Activated T-cell treated with anti-CD3 and anti-CD28 coated beads for 1 hour (primary cell): Measurements from ENCODE around the gene GLG1.
"Not testable (repeated sequence)": the region's sequence is repeated elsewhere in the genome, so short reads cannot be mapped to it uniquely, and the experiment has no call there.

ENCODE experiments used
- DNase-seq: peaks from one replicate; pipeline ENCODE4 v3.0.0-alpha.2; 2020; ENCODE audit warnings: low read depth

GLG1 gene

DNA sequence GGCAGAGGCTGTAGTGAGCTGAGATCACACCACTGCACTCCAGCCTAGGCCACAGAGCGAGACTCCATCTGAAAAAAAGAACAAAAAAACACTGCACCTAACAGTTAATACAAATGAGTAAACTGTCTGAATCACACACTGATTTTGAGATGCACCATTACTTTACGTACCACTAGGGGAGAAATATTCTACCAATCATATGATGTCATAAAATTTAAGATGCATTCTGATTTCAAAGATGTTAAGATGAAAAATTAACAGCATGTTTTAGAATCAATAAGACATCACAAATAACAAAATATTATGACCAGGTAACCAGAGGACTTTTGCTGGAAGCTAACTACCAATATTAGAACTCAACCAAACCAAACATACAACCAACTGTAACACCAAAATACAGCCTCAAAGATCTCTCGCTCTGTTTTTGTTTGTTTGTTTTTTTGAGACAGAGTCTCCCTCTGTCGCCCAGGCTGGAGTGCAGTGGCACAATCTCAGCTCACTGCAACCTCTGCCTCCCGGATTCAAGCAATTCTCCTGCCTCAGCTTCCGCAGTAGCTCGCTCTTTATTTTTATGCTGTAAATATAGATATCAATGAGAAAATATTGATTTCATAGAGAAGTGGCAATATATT is 31.6 kb downstream of the GLG1 start:
- DNase-seq: no peak

DNA sequence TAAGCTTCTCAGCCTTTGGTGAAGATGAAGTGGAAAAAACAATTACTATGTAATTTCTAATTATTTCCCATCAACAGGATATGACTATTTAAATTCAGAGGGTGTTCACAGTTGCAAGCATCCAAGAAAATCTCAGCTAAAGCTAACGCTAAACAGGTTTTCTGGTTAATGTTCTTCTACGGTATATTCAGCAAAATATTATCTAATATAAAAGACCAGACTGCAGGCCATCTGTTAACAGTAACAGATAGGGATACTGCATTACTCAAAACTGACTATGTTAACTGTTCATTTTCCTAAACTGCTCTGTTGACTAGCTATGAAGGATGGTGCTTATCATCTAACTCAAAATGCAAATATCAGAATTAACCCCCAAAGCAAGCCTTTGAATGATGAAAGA is 32.8 kb downstream of the GLG1 start:
- no peak for DNase-seq

DNA sequence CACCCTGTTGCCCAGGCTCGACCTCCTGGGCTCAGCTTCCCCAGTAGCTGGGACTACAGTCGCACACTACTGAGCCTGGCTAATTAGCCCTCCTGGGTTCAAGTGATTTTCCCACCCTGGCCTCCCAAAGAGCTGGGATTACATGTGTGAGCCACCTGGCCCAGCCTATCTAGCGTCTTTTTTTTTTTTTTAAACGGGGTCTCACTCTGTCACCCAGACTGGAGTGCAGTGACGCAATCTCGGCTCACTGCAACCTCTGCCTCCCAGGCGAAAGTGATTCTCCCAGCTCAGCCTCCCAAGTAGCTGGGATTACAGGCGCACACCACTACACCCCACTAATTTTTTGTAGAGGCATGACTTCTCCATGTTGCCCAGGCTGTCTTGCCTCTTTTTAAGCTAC is 33.3 kb downstream of the GLG1 start:
- DNase-seq: no peak

DNA sequence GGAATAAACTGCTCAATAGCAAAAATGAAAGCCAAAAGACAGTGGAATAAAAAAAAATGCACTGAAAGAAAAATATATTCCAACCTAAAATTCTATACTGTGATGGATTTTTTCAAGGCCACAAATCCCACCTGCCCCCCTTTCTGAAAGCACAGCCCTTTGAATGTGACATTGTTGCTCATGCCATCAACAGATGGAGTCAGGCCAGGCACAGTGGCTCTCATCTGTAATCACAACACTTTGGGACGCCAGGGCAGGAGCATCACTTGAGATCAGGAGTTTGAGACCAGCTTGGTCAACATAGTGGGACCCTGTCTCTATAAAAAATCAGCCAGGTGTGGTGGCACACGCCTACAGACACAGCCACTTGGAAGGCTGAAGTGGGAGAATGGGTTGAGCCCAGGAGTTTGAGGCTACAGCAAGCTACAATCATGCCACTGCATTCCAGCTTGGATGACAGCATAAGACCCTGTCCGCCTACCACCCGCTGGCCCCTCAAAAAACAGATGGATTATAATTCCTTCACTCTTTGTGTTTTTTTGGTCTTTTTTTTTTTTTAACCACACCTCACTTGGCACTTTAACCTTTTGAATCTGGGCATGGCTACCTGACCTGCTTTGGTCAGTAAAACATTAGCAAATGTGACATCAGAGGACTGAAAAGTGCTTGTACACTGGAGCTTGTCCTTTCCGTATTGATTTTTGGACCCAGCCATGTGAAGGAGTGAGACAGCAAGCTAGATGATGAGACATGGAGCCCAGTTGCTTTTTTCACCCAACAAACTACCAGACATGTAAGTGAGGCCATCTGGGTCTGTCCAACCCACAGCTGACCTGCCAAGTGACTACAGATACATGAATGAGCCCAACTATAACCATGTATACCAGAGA is 36.3 kb downstream of the GLG1 start:
- no peak for DNase-seq

DNA sequence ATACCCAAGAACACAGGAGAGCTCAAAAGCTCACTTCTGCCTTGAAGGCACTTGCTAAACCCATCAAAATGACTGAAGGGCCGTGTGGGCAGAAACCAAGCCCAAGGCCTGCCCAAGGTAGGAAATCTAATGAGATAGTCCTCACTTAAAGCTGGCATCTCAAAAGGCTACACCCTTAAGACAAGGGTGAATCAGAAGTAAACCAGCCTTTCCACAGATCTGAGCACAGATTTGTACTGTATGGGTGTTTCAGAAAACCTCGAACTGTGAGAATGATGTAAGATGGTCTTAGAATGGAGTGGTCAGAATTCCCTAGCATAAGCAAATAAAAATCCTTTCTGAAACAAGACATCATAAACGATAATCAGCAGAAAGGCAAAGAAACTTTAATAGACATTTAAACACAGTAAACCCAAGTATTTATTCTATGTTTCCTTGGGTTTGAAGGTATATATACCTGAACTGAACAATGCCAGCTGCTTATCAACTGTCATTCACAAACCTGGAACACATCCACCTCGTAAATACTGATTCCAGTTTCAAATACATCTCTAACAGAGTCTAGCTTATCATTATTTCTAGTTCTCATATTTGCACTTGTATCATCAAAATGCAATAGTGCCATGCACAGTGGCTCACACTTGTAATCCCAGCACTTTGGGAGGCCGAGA is 37.8 kb downstream of the GLG1 start:
- DNase-seq: no peak

DNA sequence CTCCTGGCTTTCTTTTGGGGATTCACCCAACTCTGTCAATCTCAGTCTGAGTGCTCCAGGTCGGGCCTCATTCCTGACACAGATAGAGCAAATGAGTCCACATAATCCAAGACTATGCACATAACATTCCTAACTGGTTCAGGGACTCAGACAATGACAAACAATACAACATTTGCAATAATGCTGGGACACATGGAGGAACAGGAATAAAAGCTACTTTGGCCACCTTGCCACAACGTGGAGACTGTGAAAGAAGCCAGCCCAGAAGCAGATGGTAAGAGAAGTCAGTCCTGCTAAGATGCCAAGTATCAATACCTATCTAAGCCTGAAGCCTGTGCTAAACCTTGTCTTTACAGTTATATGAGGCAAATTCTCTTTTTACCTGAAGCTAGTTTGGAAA is 39.0 kb downstream of the GLG1 start:
- DNase-seq: no peak

DNA sequence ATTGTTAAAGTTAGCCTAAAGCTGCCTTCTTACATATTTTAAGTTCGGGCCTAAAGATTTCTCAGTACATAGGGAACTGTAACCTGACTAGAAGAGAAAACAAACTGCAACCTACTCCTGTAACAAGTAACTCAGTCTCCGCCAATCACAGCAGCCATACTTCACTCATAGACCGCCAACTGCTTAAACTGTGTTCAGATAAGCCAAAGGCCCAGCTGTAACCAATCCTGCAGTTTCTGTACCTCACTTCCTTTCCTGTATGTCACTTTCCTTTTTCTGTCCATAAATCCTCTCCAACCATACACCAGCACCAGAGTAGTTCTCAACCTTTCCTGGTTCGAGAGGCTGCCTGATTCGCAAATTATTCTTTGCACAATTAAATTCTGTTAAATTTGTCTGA is 41.5 kb downstream of the GLG1 start:
- DNase-seq: no peak

DNA sequence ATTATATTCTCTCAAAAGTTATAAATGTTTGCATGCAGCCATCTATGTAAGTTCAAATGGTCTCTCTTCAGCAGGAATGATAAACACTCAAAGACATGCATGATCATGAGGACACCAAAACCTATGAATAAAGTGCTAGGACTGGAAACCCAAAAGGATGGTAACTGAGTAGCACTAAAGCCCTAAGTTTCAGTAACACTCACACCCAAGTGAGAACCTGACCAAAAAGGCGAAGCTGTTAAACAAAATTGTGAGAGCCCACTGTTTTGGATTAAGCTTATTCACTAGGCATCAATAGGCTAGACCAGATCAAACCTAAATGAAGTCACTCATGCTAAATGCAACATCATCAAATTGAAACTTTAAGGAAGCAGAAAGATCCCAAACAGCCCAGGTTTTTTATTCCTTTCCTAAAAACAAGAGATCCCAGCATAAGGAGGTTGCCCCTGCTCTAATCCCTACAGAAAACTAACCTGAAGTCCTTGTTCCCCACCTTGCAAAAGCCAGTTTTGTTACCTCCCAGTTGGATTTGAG is 42.4 kb downstream of the GLG1 start:
- no peak for DNase-seq

DNA sequence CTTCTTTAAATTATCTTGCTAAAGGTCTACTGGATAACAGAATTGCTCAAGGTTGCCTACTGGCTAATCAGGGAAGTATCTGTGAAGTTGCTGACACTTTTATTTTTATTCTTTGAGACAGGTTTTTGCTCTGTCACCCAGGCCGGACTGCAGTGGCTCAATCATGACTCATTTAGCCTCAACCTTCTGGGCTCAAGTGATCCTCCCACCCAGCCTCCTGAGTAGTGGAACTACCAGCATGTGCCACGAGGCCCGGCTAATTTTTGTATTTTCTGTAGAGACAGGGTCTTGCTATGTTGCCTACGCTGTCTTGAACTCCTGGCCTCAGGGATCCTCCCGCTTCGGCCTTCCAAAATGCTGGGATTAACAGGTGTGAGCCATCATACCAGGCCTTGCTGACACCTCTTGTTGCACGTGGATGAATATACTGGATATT is 43.1 kb downstream of the GLG1 start:
- DNase-seq: no peak

DNA sequence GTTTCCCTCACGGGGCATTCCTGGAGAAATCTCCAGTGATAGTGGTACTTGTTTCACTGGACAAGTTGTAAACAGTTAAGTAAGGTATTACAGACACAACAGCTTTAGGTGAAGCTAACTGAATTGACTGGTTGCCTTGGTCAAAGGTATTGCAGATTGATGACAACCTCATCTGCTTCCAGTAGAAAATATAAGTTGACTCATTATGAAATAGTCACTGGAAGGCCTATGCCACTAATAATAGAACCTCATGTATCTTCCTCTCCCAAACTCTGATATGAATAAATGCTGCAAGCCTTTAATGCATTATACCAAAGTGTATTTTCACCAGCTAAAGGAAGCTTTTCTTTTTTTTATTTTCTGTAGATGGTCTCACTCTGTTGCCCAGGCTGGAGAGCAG is 44.8 kb downstream of the GLG1 start:
- no peak for DNase-seq

DNA sequence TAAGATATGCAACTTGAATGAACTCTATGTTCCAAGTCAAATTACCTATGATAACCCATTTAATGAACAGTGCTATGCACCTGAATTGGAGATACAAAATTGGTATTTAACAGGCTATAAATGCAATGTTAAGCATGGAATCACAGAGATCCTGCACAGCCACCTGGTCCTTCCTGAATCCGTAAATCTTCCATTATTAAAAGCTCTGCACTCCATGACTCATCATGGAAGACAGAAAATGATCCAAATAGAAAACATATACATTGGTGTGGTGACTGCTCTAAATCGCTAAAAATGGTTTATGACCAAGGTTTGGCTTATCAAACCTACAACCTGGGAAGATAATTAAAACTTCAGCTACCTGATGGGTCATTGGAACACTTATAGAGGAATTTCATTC is 45.3 kb downstream of the GLG1 start:
- DNase-seq: no peak

DNA sequence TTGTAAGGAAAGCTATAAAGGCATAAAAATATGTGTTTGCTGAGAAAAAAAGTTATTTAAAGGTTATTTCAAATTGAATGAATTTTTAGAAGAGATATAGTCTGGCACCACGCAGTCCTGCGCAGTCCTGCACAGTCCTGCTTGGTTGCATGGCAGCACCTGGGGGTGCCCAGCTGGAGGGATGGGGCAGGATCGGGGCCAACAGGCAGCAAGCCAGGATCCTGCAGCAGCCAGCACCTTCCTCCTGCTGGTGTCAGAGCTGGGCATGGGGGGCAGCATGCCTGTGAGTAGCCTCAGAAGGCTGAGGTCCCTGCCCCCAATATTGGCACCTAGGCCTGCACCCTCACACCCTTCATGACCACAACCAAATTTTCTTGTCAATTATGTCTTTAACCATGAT is 46.0 kb downstream of the GLG1 start:
- no peak for DNase-seq

DNA sequence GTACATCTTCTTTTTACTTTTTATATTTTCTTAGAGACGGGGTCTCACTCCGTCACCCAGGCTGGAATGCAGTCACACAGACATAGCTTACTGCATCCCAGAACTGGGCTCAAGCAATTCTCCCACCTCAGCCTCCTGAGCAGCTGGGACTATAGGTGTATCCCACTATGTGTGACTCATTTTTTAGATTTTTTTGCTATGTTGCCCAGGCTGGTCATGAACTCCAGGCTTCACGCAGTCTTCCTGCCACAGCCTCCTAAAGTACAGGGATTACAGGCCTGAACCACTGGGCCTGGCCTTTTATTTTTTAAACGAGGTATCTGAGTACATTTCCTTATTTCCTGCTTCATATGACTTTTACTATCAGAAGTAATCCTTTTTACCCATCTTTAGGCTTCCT is 48.0 kb downstream of the GLG1 start:
- no peak for DNase-seq

DNA sequence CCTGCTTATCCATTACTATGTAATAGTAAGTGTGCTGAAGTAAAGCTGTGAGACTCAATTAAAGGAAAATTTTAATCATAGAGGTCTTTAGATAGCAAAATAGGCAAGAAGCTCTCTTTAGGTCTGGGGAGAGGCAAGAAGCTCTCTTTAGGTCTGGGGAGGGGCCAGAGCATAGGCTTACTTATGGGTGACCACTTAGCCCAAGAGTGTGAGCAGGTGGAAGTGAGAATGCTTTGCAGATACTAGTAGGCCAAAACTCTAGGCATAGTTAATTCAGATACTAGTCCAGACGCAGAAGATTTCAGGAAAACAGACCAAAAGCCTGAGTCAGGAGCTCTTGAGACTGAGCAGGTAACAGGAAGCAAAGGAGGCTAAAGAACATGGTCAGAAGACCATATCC is 49.6 kb downstream of the GLG1 start:
- DNase-seq: no peak

DNA sequence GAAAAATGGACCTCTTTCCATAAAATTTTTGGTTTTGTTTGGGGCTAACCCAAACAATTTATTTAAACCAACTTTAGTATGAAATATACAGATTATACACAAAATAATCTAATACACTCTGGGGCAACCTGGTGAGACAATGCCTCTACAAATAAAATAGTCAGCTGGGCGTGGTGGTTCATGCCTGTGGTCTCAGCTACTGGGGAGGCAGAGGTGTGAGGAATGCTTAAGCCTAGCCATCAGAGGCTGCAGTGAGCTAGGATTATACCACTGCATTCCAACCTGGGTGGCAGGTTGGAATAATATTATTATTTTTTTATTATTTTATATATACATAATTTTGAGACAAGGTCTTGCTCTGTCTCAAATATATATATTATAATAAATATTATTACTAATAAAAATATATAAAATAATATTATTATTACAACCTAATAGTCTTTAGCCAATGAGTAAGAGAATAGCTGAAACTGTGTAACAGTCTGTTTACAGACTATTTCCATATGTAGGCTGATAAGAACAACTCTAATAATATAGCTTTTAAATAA is 50.5 kb downstream of the GLG1 start:
- no peak for DNase-seq

DNA sequence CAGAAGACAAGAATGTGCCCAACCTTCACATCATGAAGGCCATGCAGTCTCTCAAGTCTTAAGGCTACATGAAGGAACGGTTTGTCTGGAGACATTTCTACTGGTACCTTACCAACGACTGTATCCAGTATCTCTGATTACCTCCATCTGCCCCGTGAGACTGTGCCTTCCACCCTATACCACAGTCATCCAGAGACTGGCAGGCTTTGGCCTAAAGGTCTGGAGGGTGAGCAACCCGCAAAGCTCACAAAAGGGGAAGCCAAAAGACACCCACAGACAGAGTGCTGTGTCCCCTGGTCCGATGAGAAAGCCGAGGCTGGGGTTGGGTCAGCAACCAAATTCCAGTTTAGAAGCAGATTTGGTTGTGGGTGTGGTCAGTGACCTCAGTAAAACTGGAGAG is 54.6 kb downstream of the GLG1 start:
- DNase-seq: not testable (repeated sequence)

DNA sequence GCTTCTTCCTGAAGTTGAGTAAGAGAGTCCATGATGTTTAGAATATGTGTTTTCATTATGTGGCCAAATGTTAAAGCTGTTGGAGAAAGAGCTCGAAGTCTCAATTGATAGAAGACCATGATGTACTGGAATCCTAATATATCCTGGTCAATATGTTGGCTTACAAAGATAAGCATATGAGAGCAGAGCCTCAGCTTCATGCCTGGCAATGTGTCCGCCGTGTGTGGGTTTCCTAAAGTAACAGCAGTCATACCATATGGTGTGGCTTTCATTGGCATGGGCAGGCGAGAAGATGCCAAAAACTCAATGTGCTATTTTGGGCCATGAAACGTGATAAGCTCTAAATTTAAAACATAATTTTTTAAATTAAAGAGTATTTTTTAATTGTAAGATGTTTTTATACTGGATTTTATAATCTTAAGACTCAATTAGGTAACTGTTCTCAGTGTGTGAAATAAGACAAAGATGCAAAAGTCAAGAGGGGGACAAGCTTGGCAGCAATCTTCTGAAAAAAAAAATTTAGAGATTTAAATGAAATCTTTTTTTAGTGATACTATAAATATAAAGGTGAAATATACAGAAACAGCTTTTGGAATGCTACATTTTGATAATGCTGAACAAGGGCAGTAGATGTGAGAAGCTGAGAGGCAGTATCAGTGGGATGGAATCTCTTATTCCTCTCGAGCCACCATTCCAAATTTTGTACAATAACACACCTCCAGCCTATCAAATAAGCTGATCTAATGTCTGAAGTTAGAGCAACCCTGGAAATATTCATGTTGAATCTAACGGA is 56.5 kb downstream of the GLG1 start:
- not testable (repeated sequence) for DNase-seq

DNA sequence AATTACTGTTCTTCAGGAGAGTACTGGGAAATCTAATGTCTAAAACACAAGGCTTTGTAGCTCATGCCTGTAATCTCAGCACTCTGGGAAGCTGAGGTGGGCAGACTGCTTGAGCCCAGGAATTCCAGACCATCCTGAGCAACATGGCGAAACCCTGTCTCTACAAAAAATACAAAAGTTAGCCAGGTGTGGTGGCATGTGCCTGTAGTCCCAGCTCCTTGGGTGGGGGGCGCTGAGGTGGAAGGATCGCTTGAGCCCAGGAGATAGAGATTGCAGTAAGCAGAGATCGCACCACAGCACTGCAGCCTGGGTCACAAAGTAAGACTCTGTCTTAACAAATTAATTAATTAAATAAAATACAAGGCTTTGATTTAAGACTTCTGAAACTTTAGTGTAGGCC is 60.8 kb downstream of the GLG1 start:
- DNase-seq: not testable (repeated sequence)

DNA sequence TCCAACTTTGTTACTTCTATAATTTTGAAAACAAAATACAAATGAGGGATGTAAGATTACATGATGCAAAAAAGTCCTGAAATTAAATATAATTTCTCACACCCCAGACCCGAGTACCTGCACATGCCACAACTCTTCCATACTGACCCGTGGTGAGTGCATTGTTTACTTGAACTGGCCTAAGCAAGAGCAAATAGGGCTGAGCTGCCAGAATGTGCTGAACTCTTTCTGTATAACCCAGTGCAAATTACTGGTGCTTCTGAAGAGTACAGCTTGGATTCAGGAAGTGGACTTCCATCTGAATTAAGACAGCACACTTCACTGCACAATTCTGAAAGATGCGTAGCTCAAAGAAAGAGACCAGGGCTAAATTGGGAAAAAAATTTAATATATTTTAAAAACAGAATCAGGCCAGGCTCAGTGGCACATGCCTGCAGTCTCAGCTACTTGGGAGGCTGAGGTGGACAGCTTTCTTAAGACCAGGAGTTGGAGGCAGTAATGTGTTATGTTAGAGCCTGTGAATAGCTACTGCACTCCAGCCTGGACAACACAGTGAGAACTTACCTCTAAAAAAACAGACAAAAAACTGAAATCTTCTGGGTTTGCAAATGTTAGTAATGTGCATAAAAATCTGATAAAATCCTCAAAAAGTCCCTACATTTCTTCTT is 63.9 kb downstream of the GLG1 start:
- not testable (repeated sequence) for DNase-seq

DNA sequence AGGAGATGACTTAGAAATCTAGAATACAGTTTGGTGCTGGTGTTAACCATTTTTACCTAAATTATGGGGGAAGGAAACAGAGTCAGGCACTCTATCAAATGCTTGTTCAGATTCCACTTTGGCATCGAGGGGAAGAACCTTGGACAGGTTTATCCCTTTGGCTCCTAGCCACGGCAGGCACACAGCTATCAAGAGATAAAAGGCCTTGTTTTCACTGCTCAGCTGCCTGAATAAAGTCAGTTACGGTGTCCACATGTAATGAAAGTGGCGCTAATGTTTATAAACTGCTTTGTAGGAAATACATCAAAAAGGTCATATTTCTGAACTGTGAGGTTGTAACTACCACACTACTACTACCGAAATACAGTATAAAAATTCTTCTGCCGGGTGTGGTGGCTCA is 66.3 kb downstream of the GLG1 start:
- DNase-seq: not testable (repeated sequence)

DNA sequence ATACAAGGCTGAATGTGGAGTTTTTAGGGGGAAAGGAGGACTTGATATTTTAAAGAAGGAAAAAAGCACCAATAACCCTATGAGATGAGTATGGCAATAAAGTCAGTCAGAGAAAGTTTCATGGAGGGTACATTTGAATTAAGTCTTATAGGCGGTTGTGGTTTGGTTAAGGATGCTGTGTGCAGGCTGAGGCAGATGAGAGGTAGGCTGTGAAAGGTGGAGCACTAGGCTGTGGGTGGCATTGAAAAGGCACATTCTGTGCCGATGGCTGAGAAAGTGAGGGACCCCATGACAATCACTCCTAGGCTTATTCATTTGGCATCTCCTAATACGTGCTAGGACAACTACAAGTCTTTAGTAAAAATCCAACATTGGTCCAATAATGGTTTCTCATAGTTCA is 68.1 kb downstream of the GLG1 start:
- DNase-seq: not testable (repeated sequence)
